HUES64 (cell line): ENCODE results near the gene ZDHHC13.

ENCODE experiments used
- H3K27ac ChIP-seq: 2 replicates; pipeline ENCODE4 v1.7.0; 2013; ENCODE audit warnings: low read depth, low read length, inconsistent platforms
- H3K27me3 ChIP-seq: 2 replicates; pipeline ENCODE4 v1.6.1; 2013; ENCODE audit warnings: mild to moderate bottlenecking, low read length; ENCODE audit not compliant: insufficient read depth
- H3K36me3 ChIP-seq: 2 replicates; pipeline ENCODE4 v1.6.1; 2013; ENCODE audit warnings: mild to moderate bottlenecking, low read length; ENCODE audit not compliant: insufficient read depth
- H3K4me1 ChIP-seq: 2 replicates; pipeline ENCODE4 v1.6.1; 2013; ENCODE audit warnings: mild to moderate bottlenecking, low read length, moderate library complexity; ENCODE audit not compliant: insufficient read depth
- H3K4me3 ChIP-seq: 2 replicates; pipeline ENCODE4 v1.5.1; 2013; ENCODE audit warnings: mild to moderate bottlenecking, low read length, moderate library complexity
- H3K9ac ChIP-seq: 2 replicates; pipeline ENCODE4 v1.6.1; 2013; ENCODE audit warnings: mild to moderate bottlenecking, low read depth, low read length
- H3K9me3 ChIP-seq: 2 replicates; pipeline ENCODE4 v1.6.1; 2013; ENCODE audit warnings: low read depth, low read length; ENCODE audit not compliant: insufficient read depth
- WGBS: fragments of 150-250, 120-280 bp; methylation state at CpG from one replicate; pipeline ENCODE4 v1.1.7; 2013; ENCODE audit warnings: missing lambda C conversion rate; 5-methylcytosine and 5-hydroxymethylcytosine counted together

The ZDHHC13 gene

GRCh38 chr11:19209617-19210370 is 92.8 kb downstream of the ZDHHC13 start:
- 82% methylated on average over 4 of the region's 4 CpGs for WGBS
- Histone ChIP-seq H3K4me1 (peaks cover 10% of the 10 kb centered on the region; the same call in 1 of the 2 replicates), H3K9ac (no peak overlapping the region), H3K27me3 (no peaks in the 10 kb centered on the region), H3K4me3 (no peak overlapping the region), H3K36me3 (no peaks in the 10 kb centered on the region), H3K27ac (no peak overlapping the region), H3K9me3 (no peaks in the 10 kb centered on the region)

GRCh38 chr11:19216021-19216420 is 99.1 kb downstream of the ZDHHC13 start:
- WGBS = 93% methylated on average over 4 of the region's 4 CpGs
- no peak overlapping the region for H3K4me3 ChIP-seq
- peaks cover 1% of the 10 kb centered on the region; the same call in 1 of the 2 replicates for H3K4me1 ChIP-seq
- H3K27me3 ChIP-seq = no peaks in the 10 kb centered on the region
- no peak overlapping the region for H3K27ac ChIP-seq
- no peaks in the 10 kb centered on the region for H3K36me3 ChIP-seq
- H3K9ac ChIP-seq = no peak overlapping the region
- no peaks in the 10 kb centered on the region for H3K9me3 ChIP-seq

GRCh38 chr11:19216709-19217374 is 99.9 kb downstream of the ZDHHC13 start:
- Histone ChIP-seq H3K36me3 (no peaks in the 10 kb centered on the region), H3K9me3 (no peaks in the 10 kb centered on the region), H3K27me3 (no peaks in the 10 kb centered on the region), H3K9ac (no peak overlapping the region), H3K4me3 (no peak overlapping the region), H3K27ac (no peak overlapping the region), H3K4me1 (peaks cover 6% of the 10 kb centered on the region; the same call in 1 of the 2 replicates)
- WGBS = 65% methylated on average over 3 of the region's 3 CpGs

GRCh38 chr11:19218216-19218615 is 101.2 kb downstream of the ZDHHC13 start:
- H3K9ac ChIP-seq = no peak overlapping the region
- WGBS = 97% methylated on average over 3 of the region's 3 CpGs
- no peak overlapping the region for H3K27ac ChIP-seq
- H3K9me3 ChIP-seq = no peaks in the 10 kb centered on the region
- H3K4me3 ChIP-seq = no peak overlapping the region
- peaks cover 6% of the 10 kb centered on the region; the same call in 1 of the 2 replicates for H3K4me1 ChIP-seq
- H3K27me3 ChIP-seq = no peaks in the 10 kb centered on the region
- no peaks in the 10 kb centered on the region for H3K36me3 ChIP-seq

GRCh38 chr11:19218786-19219460 is 102.0 kb downstream of the ZDHHC13 start:
- no peak overlapping the region for H3K4me3 ChIP-seq
- 94% methylated on average over 14 of the region's 15 CpGs for WGBS
- peaks cover 4% of the 10 kb centered on the region; the same call in 1 of the 2 replicates for H3K36me3 ChIP-seq
- no peak overlapping the region for H3K27ac ChIP-seq
- no peaks in the 10 kb centered on the region for H3K9me3 ChIP-seq
- no peaks in the 10 kb centered on the region for H3K27me3 ChIP-seq
- H3K4me1 ChIP-seq = peaks cover 6% of the 10 kb centered on the region; the same call in 1 of the 2 replicates
- H3K9ac ChIP-seq = no peak overlapping the region

- WGBS = 91% methylated on average over 3 of the region's 3 CpGs
- peaks cover 6% of the 10 kb centered on the region; the same call in 1 of the 2 replicates for H3K4me1 ChIP-seq
- H3K27ac ChIP-seq = no peak overlapping the region
Measured at GRCh38 chr11:19220903-19221724, 104.1 kb downstream of the ZDHHC13 start.

GRCh38 chr11:19225123-19225522 is 108.2 kb downstream of the ZDHHC13 start:
- H3K9me3 ChIP-seq = no peaks in the 10 kb centered on the region
- 96% methylated on average over 6 of the region's 6 CpGs for WGBS
- no peak overlapping the region for H3K9ac ChIP-seq
- H3K36me3 ChIP-seq = peaks cover 47% of the 10 kb centered on the region
- H3K27me3 ChIP-seq = no peaks in the 10 kb centered on the region
- H3K4me3 ChIP-seq = no peak overlapping the region
- H3K4me1 ChIP-seq = peaks cover 6% of the 10 kb centered on the region; the same call in 1 of the 2 replicates
- no peak overlapping the region for H3K27ac ChIP-seq

More at GRCh38 chr11:19220903-19221724, 104.1 kb downstream of the ZDHHC13 start:
- peaks cover 17% of the 10 kb centered on the region; the same call in 1 of the 2 replicates for H3K36me3 ChIP-seq
- H3K4me3 ChIP-seq = no peak overlapping the region
- H3K27me3 ChIP-seq = no peaks in the 10 kb centered on the region
- no peak overlapping the region for H3K9ac ChIP-seq
- no peaks in the 10 kb centered on the region for H3K9me3 ChIP-seq

GRCh38 chr11:19225581-19225980 is 108.6 kb downstream of the ZDHHC13 start:
- Histone ChIP-seq H3K27me3 (no peaks in the 10 kb centered on the region), H3K9ac (no peak overlapping the region), H3K27ac (no peak overlapping the region), H3K4me1 (peaks cover 6% of the 10 kb centered on the region; the same call in 1 of the 2 replicates), H3K4me3 (no peak overlapping the region), H3K36me3 (peaks cover 52% of the 10 kb centered on the region), H3K9me3 (no peaks in the 10 kb centered on the region)
- whole genome bisulfite sequencing = 91% methylated on average over 3 of the region's 3 CpGs
